MM.1S (cell line): ENCODE measurements around the gene TMEFF1.

ENCODE experiments used
- DNase-seq: peaks from one replicate; pipeline ENCODE4 v3.0.0-alpha.2; 2015
- H2AFZ ChIP-seq: fragments of 300-600 bp; sonication (generic); 2 replicates; pipeline ENCODE4 v1.6.0; 2016; ENCODE audit warnings: antibody characterized with exemption, low read length
- H3F3A ChIP-seq: fragments of 300-600 bp; sonication (generic); 2 replicates; pipeline ENCODE4 v1.6.1; 2016; ENCODE audit warnings: mild to moderate bottlenecking, antibody characterized with exemption, low read length, moderate library complexity, mixed read lengths; ENCODE audit not compliant: insufficient read depth
- H3K27ac ChIP-seq: fragments of 300-600 bp; sonication (generic); 2 replicates; pipeline ENCODE4 v1.5.1; 2016; ENCODE audit warnings: mild to moderate bottlenecking, low read length
- H3K27me3 ChIP-seq: fragments of 300-600 bp; sonication (generic); replicated peaks from 2 replicates; pipeline ENCODE4 v1.6.0; 2016; ENCODE audit warnings: low read length; ENCODE audit not compliant: insufficient read depth
- H3K36me3 ChIP-seq: fragments of 300-600 bp; sonication (generic); replicated peaks from 2 replicates; pipeline ENCODE4 v1.6.1; 2016; ENCODE audit warnings: mild to moderate bottlenecking, low read length, mixed read lengths; ENCODE audit not compliant: insufficient read depth
- H3K4me1 ChIP-seq: fragments of 300-600 bp; sonication (generic); 2 replicates; pipeline ENCODE4 v1.6.1; 2016; ENCODE audit warnings: low read length, mixed read lengths
- H3K4me2 ChIP-seq: fragments of 300-600 bp; sonication (generic); 2 replicates; pipeline ENCODE4 v1.6.0; 2016; ENCODE audit warnings: low read depth, low read length
- H3K4me3 ChIP-seq: fragments of 300-600 bp; sonication (generic); 2 replicates; pipeline ENCODE4 v1.5.1; 2016; ENCODE audit warnings: low read length, mixed read lengths
- H3K79me2 ChIP-seq: fragments of 300-600 bp; sonication (generic); 2 replicates; pipeline ENCODE4 v1.6.1; 2016; ENCODE audit warnings: mixed run types, low read length, mixed read lengths
- H3K9ac ChIP-seq: fragments of 300-600 bp; sonication (generic); 2 replicates; pipeline ENCODE4 v1.6.1; 2016; ENCODE audit warnings: low read length, mixed read lengths
- H3K9me2 ChIP-seq: fragments of 300-600 bp; sonication (generic); replicated peaks from 2 replicates; pipeline ENCODE4 v1.6.1; 2016; ENCODE audit warnings: mild to moderate bottlenecking, low read length, mixed read lengths; ENCODE audit not compliant: insufficient read depth
- H3K9me3 ChIP-seq: fragments of 300-600 bp; sonication (generic); replicated peaks from 2 replicates; pipeline ENCODE4 v1.6.1; 2016; ENCODE audit warnings: mild to moderate bottlenecking, low read length, mixed read lengths; ENCODE audit not compliant: insufficient read depth
- H4K20me1 ChIP-seq: fragments of 300-600 bp; sonication (generic); 2 replicates; pipeline ENCODE4 v1.6.1; 2016; ENCODE audit warnings: mild to moderate bottlenecking, low read length, moderate library complexity, mixed read lengths; ENCODE audit not compliant: insufficient read depth
- EZH2 ChIP-seq: fragments of 300-600 bp; sonication (generic); optimal IDR thresholded peaks from 2 replicates; pipeline ENCODE3; 2017; ENCODE audit warnings: low read depth, mild to moderate bottlenecking, antibody characterized with exemption, low read length, mixed read lengths
- EZH2phosphoT487 ChIP-seq: fragments of 300-600 bp; sonication (generic); IDR thresholded peaks from 2 replicates; pipeline ENCODE4 v1.6.1; 2018; ENCODE audit warnings: antibody characterized with exemption, low read length
- TF ChIP-seq, protein P1 (sequence below): fragments of 300-600 bp; sonication (generic); IDR thresholded peaks from 2 replicates; pipeline ENCODE4 v1.5.1; 2016; ENCODE audit warnings: antibody characterized with exemption, low read length, mixed read lengths

TMEFF1 gene

DNA sequence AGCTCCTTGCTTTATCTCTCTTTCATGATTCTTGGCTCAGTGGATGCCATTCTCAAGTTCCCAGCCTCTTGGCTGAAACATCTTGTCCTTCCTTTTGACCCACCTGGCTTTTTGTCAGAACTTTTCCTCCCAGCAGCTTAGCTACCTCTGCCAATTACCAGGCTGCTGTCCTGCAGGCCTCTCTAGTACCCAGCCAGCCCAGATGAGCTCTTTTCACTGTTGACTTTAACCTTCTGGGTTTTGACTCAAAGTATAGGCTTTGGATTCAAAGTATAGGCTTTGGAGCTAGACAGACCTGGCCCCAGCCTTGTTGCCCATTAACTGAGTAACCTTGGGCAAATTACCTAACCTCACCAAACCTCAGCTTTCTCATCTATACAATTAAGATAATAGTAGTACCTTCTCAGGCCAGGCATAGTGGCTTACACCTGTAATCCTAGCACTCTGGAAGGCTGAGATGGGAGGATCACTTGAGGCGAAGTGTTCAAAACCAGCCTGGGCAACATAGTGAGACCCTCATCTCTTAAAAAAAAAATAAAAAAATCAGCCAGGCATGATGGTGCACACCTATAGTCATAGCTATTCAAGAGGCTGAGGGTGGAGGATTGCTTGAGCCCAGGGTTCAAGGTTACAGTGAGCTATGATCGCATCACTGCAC lies 6.6 kb upstream of the TMEFF1 start:
- Histone ChIP-seq H4K20me1 (no peaks in the 10 kb centered on the region), H3K36me3 (no peaks in the 10 kb centered on the region), H3K9me2 (no peaks in the 10 kb centered on the region), H3K4me1 (no peaks in the 10 kb centered on the region), H2AFZ (no peak overlapping the region), H3F3A (no peaks in the 10 kb centered on the region), H3K4me2 (no peak overlapping the region), H3K9ac (no peak overlapping the region), H3K27me3 (no peaks in the 10 kb centered on the region), H3K79me2 (no peaks in the 10 kb centered on the region), H3K27ac (no peak overlapping the region), H3K9me3 (no peaks in the 10 kb centered on the region), H3K4me3 (no peak overlapping the region)
- DNase-seq, result no peak
- TF ChIP-seq EZH2 (no peak), EZH2phosphoT487 (no peak)
- TF ChIP-seq, protein P1, sequence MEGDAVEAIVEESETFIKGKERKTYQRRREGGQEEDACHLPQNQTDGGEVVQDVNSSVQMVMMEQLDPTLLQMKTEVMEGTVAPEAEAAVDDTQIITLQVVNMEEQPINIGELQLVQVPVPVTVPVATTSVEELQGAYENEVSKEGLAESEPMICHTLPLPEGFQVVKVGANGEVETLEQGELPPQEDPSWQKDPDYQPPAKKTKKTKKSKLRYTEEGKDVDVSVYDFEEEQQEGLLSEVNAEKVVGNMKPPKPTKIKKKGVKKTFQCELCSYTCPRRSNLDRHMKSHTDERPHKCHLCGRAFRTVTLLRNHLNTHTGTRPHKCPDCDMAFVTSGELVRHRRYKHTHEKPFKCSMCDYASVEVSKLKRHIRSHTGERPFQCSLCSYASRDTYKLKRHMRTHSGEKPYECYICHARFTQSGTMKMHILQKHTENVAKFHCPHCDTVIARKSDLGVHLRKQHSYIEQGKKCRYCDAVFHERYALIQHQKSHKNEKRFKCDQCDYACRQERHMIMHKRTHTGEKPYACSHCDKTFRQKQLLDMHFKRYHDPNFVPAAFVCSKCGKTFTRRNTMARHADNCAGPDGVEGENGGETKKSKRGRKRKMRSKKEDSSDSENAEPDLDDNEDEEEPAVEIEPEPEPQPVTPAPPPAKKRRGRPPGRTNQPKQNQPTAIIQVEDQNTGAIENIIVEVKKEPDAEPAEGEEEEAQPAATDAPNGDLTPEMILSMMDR, result no peak

DNA sequence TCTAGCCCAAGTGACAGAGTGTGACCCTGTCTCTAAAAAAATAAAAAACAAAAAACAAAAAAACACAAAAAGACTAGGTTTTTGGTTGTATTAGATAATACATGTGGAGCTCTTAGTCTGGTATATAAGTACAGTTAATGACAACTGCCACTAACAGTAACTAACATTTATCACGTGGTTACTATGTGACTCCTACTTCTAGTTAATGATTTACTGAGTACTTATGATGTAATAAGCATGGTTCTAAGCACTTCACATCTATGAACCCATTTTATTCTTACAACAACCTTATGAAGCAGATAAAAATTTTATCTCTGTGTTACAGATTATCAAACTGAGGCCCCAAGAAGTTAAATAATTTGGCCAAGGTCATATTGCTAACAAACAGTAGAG lies 6.1 kb upstream of the TMEFF1 start:
- Histone ChIP-seq H3K36me3 (no peaks in the 10 kb centered on the region), H3K9ac (no peak overlapping the region), H3K4me1 (no peaks in the 10 kb centered on the region), H3K27ac (no peak overlapping the region), H3K4me2 (no peak overlapping the region), H3K27me3 (no peaks in the 10 kb centered on the region), H3K9me3 (no peaks in the 10 kb centered on the region), H4K20me1 (no peaks in the 10 kb centered on the region), H3K9me2 (no peaks in the 10 kb centered on the region), H2AFZ (no peak overlapping the region), H3F3A (no peaks in the 10 kb centered on the region), H3K4me3 (no peak overlapping the region), H3K79me2 (no peaks in the 10 kb centered on the region)
- no peak for DNase-seq
- TF ChIP-seq EZH2 (no peak), EZH2phosphoT487 (no peak)
- TF ChIP-seq, protein P1, result no peak

DNA sequence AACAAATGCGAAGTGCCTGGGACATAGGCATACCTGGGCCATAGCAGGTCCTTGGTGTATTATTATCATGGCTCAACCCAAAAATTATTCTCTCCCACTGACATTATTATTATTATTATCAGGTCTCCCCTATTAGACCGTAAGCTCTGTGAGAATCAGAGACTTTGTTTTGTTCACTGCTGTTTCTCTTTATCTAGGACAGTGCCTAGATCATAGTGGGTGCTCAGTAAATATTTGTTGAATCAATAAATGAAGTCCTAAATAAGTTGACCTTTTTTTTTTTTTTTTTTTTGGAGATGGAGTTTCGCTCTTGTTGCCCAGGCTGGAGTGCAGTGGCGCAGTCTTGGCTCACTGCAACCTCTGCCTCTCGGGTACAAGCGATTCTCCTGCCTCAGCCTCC lies 4.9 kb upstream of the TMEFF1 start:
- H3K27me3 ChIP-seq, result no peaks in the 10 kb centered on the region
- H3K4me1 ChIP-seq, result no peaks in the 10 kb centered on the region
- H2AFZ ChIP-seq, result no peak overlapping the region
- no peak for DNase-seq
- H3K79me2 ChIP-seq, result no peaks in the 10 kb centered on the region
- H3K4me2 ChIP-seq, result no peak overlapping the region
- no peak overlapping the region for H3K4me3 ChIP-seq
- H3K36me3 ChIP-seq, result no peaks in the 10 kb centered on the region
- no peak overlapping the region for H3K27ac ChIP-seq
- TF ChIP-seq EZH2 (no peak), EZH2phosphoT487 (no peak)
- TF ChIP-seq, protein P1, result no peak
- H3F3A ChIP-seq, result no peaks in the 10 kb centered on the region
- H3K9me3 ChIP-seq, result no peaks in the 10 kb centered on the region
- H4K20me1 ChIP-seq, result no peaks in the 10 kb centered on the region
- H3K9ac ChIP-seq, result no peak overlapping the region
- no peaks in the 10 kb centered on the region for H3K9me2 ChIP-seq
